ENCODE measurements around the gene SMIM41. TPM values are rescaled to one million over a fixed set of nuclear protein-coding genes. Genes with fewer than 3 reads are reported as not detected.

The SMIM41 gene
- total and polyA plus RNA-seq, 5 donors = 0.31 to 0.95 (median 0.53) TPM; not detected in 1

- peaks cover 7% of the 10 kb centered on the region for H3K4me1 ChIP-seq (ENCODE audit: control insufficient read depth, insufficient read depth, low read length)
- DNase-seq (peak in 2 of 3 donors; percentile 38 to 66), ATAC-seq (peak in 1 of 2 donors; percentile 15)
- H3K9me3 ChIP-seq (ENCODE audit: control insufficient read depth, low read length) = no peaks in the 10 kb centered on the region
- no peak overlapping the region for H3K27ac ChIP-seq (ENCODE audit: low read length)
- WGBS = 81% methylated on average over 12 of the region's 12 CpGs
- intact Hi-C loops (cut with DNase I) = no loop called here
- H3K4me3 ChIP-seq (ENCODE audit: low read length) = no peak overlapping the region
- no peaks in the 10 kb centered on the region for H3K27me3 ChIP-seq (ENCODE audit: control insufficient read depth, insufficient read depth)
Observed at GRCh38 chr12:52059582-52060497, 19.7 kb upstream of the SMIM41 start.

- DNase-seq (peak; percentile 53 to 70 (median 62)), ATAC-seq (peak in 1 of 2 donors; percentile 6)
- no peaks in the 10 kb centered on the region for H3K9me3 ChIP-seq (ENCODE audit: control insufficient read depth, low read length)
- intact Hi-C loops (cut with DNase I) = no loop called here
- H3K27ac ChIP-seq (ENCODE audit: low read length) = no peak overlapping the region
- H3K4me1 ChIP-seq (ENCODE audit: control insufficient read depth, insufficient read depth, low read length) = peaks cover 7% of the 10 kb centered on the region
- H3K27me3 ChIP-seq (ENCODE audit: control insufficient read depth, insufficient read depth) = no peaks in the 10 kb centered on the region
- H3K4me3 ChIP-seq (ENCODE audit: low read length) = no peak overlapping the region
- WGBS = 81% methylated on average over 14 of the region's 14 CpGs
Observed at GRCh38 chr12:52060498-52061177, 18.9 kb upstream of the SMIM41 start.

GRCh38 chr12:52061470-52062166 lies 17.9 kb upstream of the SMIM41 start:
- Histone ChIP-seq H3K27ac (ENCODE audit: low read length) (no peak overlapping the region), H3K4me3 (ENCODE audit: low read length) (no peak overlapping the region), H3K4me1 (ENCODE audit: control insufficient read depth, insufficient read depth, low read length) (peaks cover 7% of the 10 kb centered on the region), H3K27me3 (ENCODE audit: control insufficient read depth, insufficient read depth) (no peaks in the 10 kb centered on the region), H3K9me3 (ENCODE audit: control insufficient read depth, low read length) (no peaks in the 10 kb centered on the region)
- whole genome bisulfite sequencing = 69% methylated on average over 12 of the region's 12 CpGs
- intact Hi-C loops (cut with DNase I) = no loop called here
- ATAC-seq (no peak), DNase-seq (no peak)

DNA sequence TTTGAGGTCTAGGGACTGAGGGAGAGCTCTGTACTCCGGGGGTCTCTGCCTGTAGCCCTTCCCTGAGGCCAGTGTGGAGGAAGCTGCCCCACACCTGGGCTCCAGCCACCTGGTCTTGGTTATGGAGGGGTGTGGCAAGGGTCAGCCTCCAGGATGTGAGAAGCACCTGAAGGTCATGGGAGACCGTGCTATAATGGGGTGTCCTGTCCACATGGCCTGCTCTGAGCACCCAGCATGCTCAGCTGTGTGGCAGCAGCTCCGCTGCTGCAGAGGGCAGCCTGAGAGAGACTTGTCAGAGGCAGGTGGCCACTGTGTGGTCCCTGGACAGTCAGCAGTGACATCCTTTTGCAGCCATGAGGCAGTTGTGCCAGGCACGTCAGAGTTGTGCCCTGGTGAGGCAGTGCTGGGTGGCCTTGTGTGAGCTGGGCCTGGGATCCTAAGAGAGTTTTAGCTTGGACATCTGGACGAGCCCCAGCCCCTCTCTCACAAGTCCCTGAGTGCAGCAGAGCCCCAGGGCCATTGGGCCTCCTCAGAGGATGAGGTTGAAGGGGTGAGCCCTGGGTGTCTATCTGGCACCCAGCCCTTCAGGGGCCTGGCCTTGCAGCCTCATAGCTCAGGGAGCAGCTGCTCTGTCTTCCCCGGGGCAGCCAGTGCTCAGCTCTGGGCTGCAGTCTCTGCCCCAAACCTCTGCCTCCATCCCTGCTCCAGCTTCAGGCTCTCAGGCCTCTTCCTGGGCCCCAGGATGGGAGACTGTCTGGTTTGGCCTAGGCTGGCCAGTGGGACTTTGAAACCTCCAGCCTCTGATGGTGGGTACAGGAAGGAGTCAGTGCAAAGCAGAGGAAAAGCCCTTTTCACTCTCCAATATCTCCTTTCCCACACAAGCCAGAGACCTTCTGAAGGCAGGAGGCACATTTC lies 17.1 kb upstream of the SMIM41 start:
- H3K27ac ChIP-seq (ENCODE audit: low read length) = peak overlapping the region; percentile 66
- DNase-seq = peak in 2 of 3 donors; percentile 55 to 62

GRCh38 chr12:52063082-52063924 lies 16.2 kb upstream of the SMIM41 start:
- 51% methylated on average over 20 of the region's 20 CpGs for WGBS
- DNase-seq (peak; percentile 78 to 89 (median 89)), ATAC-seq (peak; percentile 5 to 38)
- Histone ChIP-seq H3K9me3 (ENCODE audit: control insufficient read depth, low read length) (no peaks in the 10 kb centered on the region), H3K4me3 (ENCODE audit: low read length) (no peak overlapping the region), H3K4me1 (ENCODE audit: control insufficient read depth, insufficient read depth, low read length) (peaks cover 5% of the 10 kb centered on the region), H3K27ac (ENCODE audit: low read length) (peak overlapping the region; percentile 66), H3K27me3 (ENCODE audit: control insufficient read depth, insufficient read depth) (no peaks in the 10 kb centered on the region)
- intact Hi-C loops (cut with DNase I) = no loop called here

More for the DNA sequence above, 17.1 kb upstream of the SMIM41 start:
- Histone ChIP-seq H3K4me3 (ENCODE audit: low read length) (no peak overlapping the region), H3K4me1 (ENCODE audit: control insufficient read depth, insufficient read depth, low read length) (peaks cover 5% of the 10 kb centered on the region), H3K27me3 (ENCODE audit: control insufficient read depth, insufficient read depth) (no peaks in the 10 kb centered on the region), H3K9me3 (ENCODE audit: control insufficient read depth, low read length) (no peaks in the 10 kb centered on the region)
- peak in 1 of 2 donors; percentile 0 for ATAC-seq
- 67% methylated on average over 6 of the region's 6 CpGs for WGBS
- intact Hi-C loops (cut with DNase I) = no loop called here

DNA sequence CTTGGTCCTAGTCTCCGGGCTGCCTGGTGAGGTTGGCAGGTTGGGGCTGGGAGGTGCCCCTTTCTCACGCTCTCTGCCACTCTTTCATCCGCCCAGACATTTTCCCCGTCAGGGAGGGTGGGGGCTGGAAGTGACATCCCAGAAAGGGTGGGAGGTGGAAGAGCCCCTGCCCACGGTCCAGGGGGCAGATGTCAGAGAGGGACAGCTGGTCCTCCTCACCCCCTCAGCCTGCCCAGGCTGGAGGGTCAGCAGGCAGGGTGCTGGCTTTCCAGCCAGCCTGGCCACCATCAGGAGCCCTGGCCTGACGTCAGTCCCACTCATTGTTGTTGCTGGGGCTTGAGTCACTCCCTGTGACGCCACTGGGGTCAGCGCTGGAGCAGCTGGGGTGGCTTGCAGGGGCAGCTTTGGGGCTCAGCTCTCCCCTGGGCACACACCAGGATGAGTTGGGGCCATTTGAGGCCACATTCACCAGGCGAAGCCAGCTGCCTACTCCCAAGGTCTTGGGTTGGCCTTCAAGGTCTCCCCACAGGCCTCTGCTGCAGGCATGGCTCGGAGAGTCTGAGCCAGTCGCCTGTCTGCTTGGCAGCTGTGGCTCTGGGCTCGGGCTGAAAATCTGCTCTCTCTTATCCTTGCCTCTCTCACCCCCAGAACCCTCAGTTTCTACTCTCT lies 15.4 kb upstream of the SMIM41 start:
- peak; percentile 94 to 95 (median 94) for DNase-seq
- intact Hi-C loops (cut with DNase I) = no loop called here
- Histone ChIP-seq H3K4me3 (ENCODE audit: low read length) (no peak overlapping the region), H3K27me3 (ENCODE audit: control insufficient read depth, insufficient read depth) (no peaks in the 10 kb centered on the region), H3K9me3 (ENCODE audit: control insufficient read depth, low read length) (no peaks in the 10 kb centered on the region), H3K27ac (ENCODE audit: low read length) (peak overlapping the region; percentile 66), H3K4me1 (ENCODE audit: control insufficient read depth, insufficient read depth, low read length) (peaks cover 5% of the 10 kb centered on the region)
- ATAC-seq = peak; percentile 58 to 83
- 47% methylated on average over 12 of the region's 12 CpGs for WGBS

DNA sequence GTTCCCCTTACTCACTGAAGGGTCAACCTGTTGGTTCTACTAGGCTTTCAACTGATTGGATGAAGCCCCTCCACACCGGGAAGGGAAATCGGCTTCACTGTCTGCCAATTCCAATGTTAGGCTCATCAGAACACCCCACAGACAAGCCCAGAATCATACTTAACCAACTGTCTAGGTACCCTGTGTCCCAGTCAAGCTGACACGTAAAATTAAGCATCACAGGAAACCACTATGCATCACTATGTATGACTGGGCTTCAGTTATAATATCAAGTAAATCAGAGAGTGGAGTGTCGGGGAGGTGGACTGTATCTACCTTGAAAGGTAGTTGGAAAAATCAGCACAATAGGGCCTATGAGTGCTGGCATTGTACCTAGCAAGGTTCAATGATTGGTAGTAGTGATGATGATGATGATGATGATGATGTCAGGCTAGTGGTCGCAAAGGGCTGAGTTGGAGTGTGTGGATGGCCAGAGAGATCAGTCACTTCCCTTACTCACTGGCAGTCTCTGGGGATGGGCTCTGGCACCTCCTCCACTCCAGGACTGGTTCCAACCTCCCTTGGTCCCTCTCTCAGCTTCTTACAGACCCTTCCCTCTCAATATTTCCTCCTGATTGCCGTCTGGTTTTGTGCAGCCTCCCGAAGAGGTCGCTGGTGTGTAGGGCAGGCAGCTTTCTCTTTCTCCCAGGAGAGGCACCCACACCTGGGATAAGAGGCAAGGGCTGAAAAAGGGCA lies 13.0 kb upstream of the SMIM41 start:
- no peak overlapping the region for H3K27ac ChIP-seq (ENCODE audit: low read length)
- no peak overlapping the region for H3K4me3 ChIP-seq (ENCODE audit: low read length)
- ATAC-seq (no peak), DNase-seq (no peak)
- H3K4me1 ChIP-seq (ENCODE audit: control insufficient read depth, insufficient read depth, low read length) = peaks cover 7% of the 10 kb centered on the region
- intact Hi-C loops (cut with DNase I) = loop anchor here in 2 of 4 donors (5.0 kb wide), 1 partner anchor 39 kb away; no protein-coding TSS in a partner anchor
- 59% methylated on average over 8 of the region's 8 CpGs for WGBS
- no peaks in the 10 kb centered on the region for H3K9me3 ChIP-seq (ENCODE audit: control insufficient read depth, low read length)
- no peaks in the 10 kb centered on the region for H3K27me3 ChIP-seq (ENCODE audit: control insufficient read depth, insufficient read depth)

DNA sequence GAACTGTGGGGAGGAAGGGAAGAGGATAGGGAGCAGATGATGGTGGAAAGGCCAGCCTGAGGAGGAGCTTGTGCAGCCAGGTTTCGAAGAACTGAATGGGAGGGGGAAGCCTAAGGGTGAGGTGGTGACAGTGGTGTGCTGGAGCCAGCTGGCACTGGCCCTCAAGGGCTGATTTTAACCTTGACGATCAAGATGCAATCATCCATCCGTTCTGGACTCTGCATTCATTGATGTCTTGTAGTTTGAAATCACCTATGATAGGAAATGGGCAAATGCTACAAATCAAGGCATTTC lies 12.5 kb upstream of the SMIM41 start:
- WGBS = 61% methylated on average over 3 of the region's 3 CpGs
- intact Hi-C loops (cut with DNase I) = loop anchor here in 2 of 4 donors (5.0 kb wide), 1 partner anchor 40 kb away; no protein-coding TSS in a partner anchor

More for the DNA sequence above, 12.5 kb upstream of the SMIM41 start:
- ATAC-seq = no peak
- H3K4me1 ChIP-seq (ENCODE audit: control insufficient read depth, insufficient read depth, low read length) = peaks cover 7% of the 10 kb centered on the region
- H3K4me3 ChIP-seq (ENCODE audit: low read length) = no peak overlapping the region
- H3K27me3 ChIP-seq (ENCODE audit: control insufficient read depth, insufficient read depth) = no peaks in the 10 kb centered on the region
- H3K27ac ChIP-seq (ENCODE audit: low read length) = no peak overlapping the region
- no peak for DNase-seq
- no peaks in the 10 kb centered on the region for H3K9me3 ChIP-seq (ENCODE audit: control insufficient read depth, low read length)

Data from right cardiac atrium (tissue), 5 donors.